Natural killer cell (primary cell): ENCODE results near the gene CDC27. TPM values are rescaled to one million over a fixed set of nuclear protein-coding genes. Genes with fewer than 3 reads are reported as not detected.
"Not testable (repeated sequence)": the region's sequence is repeated elsewhere in the genome, so short reads cannot be mapped to it uniquely, and the experiment has no call there.

ENCODE experiments used
- ATAC-seq, 3 donors: fragments of 150-1000 bp in 2 of 3; fragments of 200-7000 bp in 1 of 3; cut with Tn5 transposase; 1 replicate in 1 of 3; 2 replicates in 2 of 3; pipeline ENCODE4 v1.10.0; 2021; ENCODE audit warnings: mild to moderate bottlenecking in 2 of 3, moderate library complexity in 2 of 3
- DNase-seq, 2 donors: peaks; one replicate each; pipeline versions ENCODE4 v3.0.0 to v3.0.0-alpha.2; 2013 to 2021; ENCODE audit warnings: mixed read lengths in 1 of 2
- H3K27ac ChIP-seq: one replicate; pipeline ENCODE4 v1.5.1; 2013; ENCODE audit warnings: mild to moderate bottlenecking, low read length
- H3K27me3 ChIP-seq: one replicate; pipeline ENCODE4 v1.6.1; 2013; ENCODE audit warnings: low read length; ENCODE audit not compliant: control insufficient read depth, insufficient read depth
- H3K36me3 ChIP-seq: one replicate; pipeline ENCODE4 v1.6.1; 2013; ENCODE audit warnings: low read length; ENCODE audit not compliant: control insufficient read depth, insufficient read depth
- H3K4me1 ChIP-seq: one replicate; pipeline ENCODE4 v1.6.1; 2013; ENCODE audit warnings: low read length; ENCODE audit not compliant: control insufficient read depth, insufficient read depth
- H3K4me3 ChIP-seq: one replicate; pipeline ENCODE4 v1.5.1; 2013; ENCODE audit warnings: low read length
- H3K9me3 ChIP-seq: one replicate; pipeline ENCODE4 v1.6.1; 2013; ENCODE audit warnings: low read length; ENCODE audit not compliant: control insufficient read depth, insufficient read depth
- H3K27ac Mint-ChIP-seq, 2 donors: one replicate each; pipeline ENCODE4 v1.8.0; 2022; ENCODE audit warnings: mild to moderate bottlenecking in 2 of 2, mixed read lengths in 2 of 2, moderate library complexity in 1 of 2
- H3K27me3 Mint-ChIP-seq, 2 donors: one replicate each; pipeline ENCODE4 v1.8.0; 2022; ENCODE audit warnings: low read depth in 2 of 2, mixed read lengths in 2 of 2
- H3K36me3 Mint-ChIP-seq: one replicate; pipeline ENCODE4 v1.8.0; 2022; ENCODE audit warnings: mixed read lengths
- H3K4me1 Mint-ChIP-seq, 2 donors: one replicate each; pipeline ENCODE4 v1.8.0; 2022; ENCODE audit warnings: mixed read lengths in 2 of 2
- H3K4me3 Mint-ChIP-seq: one replicate; pipeline ENCODE4 v1.8.0; 2022; ENCODE audit warnings: mild to moderate bottlenecking, moderate library complexity, mixed read lengths
- H3K9me3 Mint-ChIP-seq, 2 donors: one replicate each; pipeline ENCODE4 v1.8.0; 2022; ENCODE audit warnings: mixed read lengths in 2 of 2
- CTCF ChIP-seq: fragments of 200-600 bp; IDR thresholded peaks from one replicate; pipeline ENCODE4 v1.8.0; 2022; ENCODE audit warnings: antibody characterized with exemption
- WGBS: methylation state at CpG from one replicate; pipeline ENCODE4 v1.1.7; 2013; ENCODE audit warnings: missing lambda C conversion rate; ENCODE audit not compliant: insufficient coverage; 5-methylcytosine and 5-hydroxymethylcytosine counted together
- intact Hi-C: fragments of 100-400 bp; cut with micrococcal nuclease; formaldehyde crosslinking; loops from one replicate; pipeline ENCODE4 v1.14.2; 2022
- total RNA-seq, 4 donors: library from RNA; stranded (reverse); fragments of 120-200 nt in 1 of 4; gene quantifications; one replicate each; pipeline versions ENCODE4 v1.2.3 to v1.2.4, GENCODE V29; 2013 to 2022

CDC27 gene
- total RNA-seq, 3 donors from 2014 or later (not counting 1 experiment from before 2014, with no cell fraction given), result 77.3 to 87.3 (median 78.8) TPM

GRCh38 chr17:47145351-47145750 lies 43.7 kb downstream of the CDC27 start:
- 80% methylated on average over 6 of the region's 6 CpGs for WGBS
- Mint-ChIP-seq H3K4me3 (no peak overlapping the region), H3K27me3 (no peaks in the 10 kb centered on the region), H3K27ac (no peak overlapping the region), H3K4me1 (peaks cover 0 to 5% of the 10 kb centered on the region in 2 donors), H3K9me3 (no peaks in the 10 kb centered on the region), H3K36me3 (no peaks in the 10 kb centered on the region)
- H3K9me3 ChIP-seq, result no peaks in the 10 kb centered on the region
- peaks cover 71% of the 10 kb centered on the region for H3K36me3 ChIP-seq
- TF ChIP-seq CTCF, result no peak
- no peak overlapping the region for H3K4me3 ChIP-seq
- no peaks in the 10 kb centered on the region for H3K27me3 ChIP-seq
- no peak overlapping the region for H3K27ac ChIP-seq
- H3K4me1 ChIP-seq, result no peaks in the 10 kb centered on the region
- DNase-seq (no peak), ATAC-seq (no peak)
- intact Hi-C loops, result no loop called here

GRCh38 chr17:47135235-47135634 lies 53.9 kb downstream of the CDC27 start:
- Mint-ChIP-seq H3K9me3 (no peaks in the 10 kb centered on the region), H3K4me3 (no peak overlapping the region), H3K27ac (peak overlapping the region; percentile 62 to 64), H3K36me3 (peaks cover 14% of the 10 kb centered on the region), H3K4me1 (peaks cover 6 to 10% of the 10 kb centered on the region in 2 donors), H3K27me3 (no peaks in the 10 kb centered on the region)
- WGBS, result 100% methylated on average over 1 of the region's 1 CpG
- ATAC-seq (no peak), DNase-seq (no peak)
- H3K9me3 ChIP-seq, result no peaks in the 10 kb centered on the region
- no peaks in the 10 kb centered on the region for H3K4me1 ChIP-seq
- no peaks in the 10 kb centered on the region for H3K27me3 ChIP-seq
- no peak overlapping the region for H3K4me3 ChIP-seq
- no peak overlapping the region for H3K27ac ChIP-seq
- peaks cover 39% of the 10 kb centered on the region for H3K36me3 ChIP-seq
- intact Hi-C loops, result no loop called here
- no peak for TF ChIP-seq CTCF

GRCh38 chr17:47134354-47134753 lies 54.7 kb downstream of the CDC27 start:
- 96% methylated on average over 4 of the region's 5 CpGs for WGBS
- H3K4me3 Mint-ChIP-seq, ATAC-seq, H3K4me3 ChIP-seq, DNase-seq, H3K27me3 Mint-ChIP-seq, H3K9me3 ChIP-seq, H3K27me3 ChIP-seq, H3K27ac ChIP-seq, H3K4me1 ChIP-seq, H3K9me3 Mint-ChIP-seq, H3K27ac Mint-ChIP-seq, intact Hi-C loops: not testable (repeated sequence)
- Mint-ChIP-seq H3K4me1 (peaks cover 6 to 10% of the 10 kb centered on the region in 2 donors), H3K36me3 (peaks cover 14% of the 10 kb centered on the region)
- H3K36me3 ChIP-seq, result peaks cover 43% of the 10 kb centered on the region

GRCh38 chr17:47131761-47132160 lies 57.3 kb downstream of the CDC27 start:
- no peak overlapping the region for H3K27ac ChIP-seq
- H3K9me3 ChIP-seq, result no peaks in the 10 kb centered on the region
- no peak for ATAC-seq
- H3K27me3 ChIP-seq, result no peaks in the 10 kb centered on the region
- TF ChIP-seq CTCF, result no peak
- H3K4me3 ChIP-seq, result no peak overlapping the region
- H3K36me3 ChIP-seq, result peaks cover 34% of the 10 kb centered on the region
- H3K27me3 Mint-ChIP-seq, result no peaks in the 10 kb centered on the region
- H3K36me3 Mint-ChIP-seq, result peaks cover 2% of the 10 kb centered on the region
- no peak overlapping the region for H3K27ac Mint-ChIP-seq
- 100% methylated on average over 2 of the region's 3 CpGs for WGBS
- no peak overlapping the region for H3K4me3 Mint-ChIP-seq
- H3K4me1 ChIP-seq, result no peaks in the 10 kb centered on the region
- H3K9me3 Mint-ChIP-seq, result no peaks in the 10 kb centered on the region
- intact Hi-C loops, result no loop called here
- H3K4me1 Mint-ChIP-seq, result peaks cover 0 to 5% of the 10 kb centered on the region in 2 donors
- DNase-seq, result no peak

- intact Hi-C loops, ATAC-seq, H3K27ac Mint-ChIP-seq, H3K27me3 ChIP-seq, H3K36me3 Mint-ChIP-seq, H3K4me3 ChIP-seq, H3K9me3 ChIP-seq, H3K4me1 Mint-ChIP-seq, DNase-seq, H3K27me3 Mint-ChIP-seq, H3K4me1 ChIP-seq, H3K9me3 Mint-ChIP-seq, H3K4me3 Mint-ChIP-seq, H3K27ac ChIP-seq: not testable (repeated sequence)
- 100% methylated on average over 3 of the region's 3 CpGs for WGBS
- peaks cover 37% of the 10 kb centered on the region for H3K36me3 ChIP-seq
Observed at GRCh38 chr17:47126835-47127234, 62.3 kb downstream of the CDC27 start.

GRCh38 chr17:47123262-47123661 lies 65.8 kb downstream of the CDC27 start:
- ATAC-seq, intact Hi-C loops, H3K27ac ChIP-seq, H3K27ac Mint-ChIP-seq, H3K9me3 ChIP-seq, H3K4me3 ChIP-seq, H3K4me1 ChIP-seq, H3K36me3 Mint-ChIP-seq, DNase-seq, H3K4me3 Mint-ChIP-seq, H3K27me3 Mint-ChIP-seq, H3K4me1 Mint-ChIP-seq, H3K9me3 Mint-ChIP-seq, H3K27me3 ChIP-seq: not testable (repeated sequence)
- peaks cover 40% of the 10 kb centered on the region for H3K36me3 ChIP-seq
- 100% methylated on average over 2 of the region's 2 CpGs for WGBS
